Epithelial cell of proximal tubule (primary cell): ENCODE measurements around the gene RBPJ. TPM values are rescaled to one million over a fixed set of nuclear protein-coding genes. Genes with fewer than 3 reads are reported as not detected.
"Not testable (repeated sequence)": the region's sequence is repeated elsewhere in the genome, so short reads cannot be mapped to it uniquely, and the experiment has no call there.

Experiments used
- DNase-seq: peaks from one replicate; pipeline ENCODE4 v3.0.0-alpha.2; 2011; ENCODE audit warnings: low read depth
- H3K4me3 ChIP-seq: 2 replicates; pipeline ENCODE4 v1.5.1; 2011; ENCODE audit warnings: low read depth, mild to moderate bottlenecking, low read length
- CTCF ChIP-seq: conservative IDR thresholded peaks from 2 replicates; pipeline ENCODE4 v1.5.1; 2012; ENCODE audit warnings: low read depth, mild to moderate bottlenecking, low read length
- total RNA-seq: library from RNA; depleted of rRNA; stranded (reverse); fragments of >200 nt; gene quantifications from 2 replicates; pipeline ENCODE4 v1.2.3, GENCODE V29; 2015

Gene RBPJ
- total RNA-seq, 1 donor from 2014 or later: 76.0 TPM

- no peak for TF ChIP-seq CTCF
- H3K4me3 ChIP-seq: no peak overlapping the region
- DNase-seq: no peak
These were observed 63.7 kb downstream of the RBPJ start for GRCh38 chr4:26384380-26385057.

GRCh38 chr4:26385690-26386089 is 64.9 kb downstream of the RBPJ start:
- no peak for TF ChIP-seq CTCF
- H3K4me3 ChIP-seq: no peak overlapping the region
- DNase-seq: no peak

GRCh38 chr4:26386386-26386785 is 65.6 kb downstream of the RBPJ start:
- DNase-seq: no peak
- no peak overlapping the region for H3K4me3 ChIP-seq
- no peak for TF ChIP-seq CTCF

- H3K4me3 ChIP-seq: no peak overlapping the region
- TF ChIP-seq CTCF: no peak
- no peak for DNase-seq
These were observed 67.9 kb downstream of the RBPJ start for GRCh38 chr4:26388671-26389070.

- H3K4me3 ChIP-seq: no peak overlapping the region
- DNase-seq: no peak
- no peak for TF ChIP-seq CTCF
These were observed 76.3 kb downstream of the RBPJ start for GRCh38 chr4:26397086-26397485.

- TF ChIP-seq CTCF: no peak
- DNase-seq: no peak
- H3K4me3 ChIP-seq: no peak overlapping the region
These were observed 79.3 kb downstream of the RBPJ start for GRCh38 chr4:26400132-26400531.

- not testable (repeated sequence) for DNase-seq
These were observed 81.2 kb downstream of the RBPJ start for GRCh38 chr4:26402017-26402416.

GRCh38 chr4:26402458-26402857 is 81.6 kb downstream of the RBPJ start:
- TF ChIP-seq CTCF: no peak

More at GRCh38 chr4:26402017-26402416, 81.2 kb downstream of the RBPJ start:
- not testable (repeated sequence) for H3K4me3 ChIP-seq

More at GRCh38 chr4:26402458-26402857, 81.6 kb downstream of the RBPJ start:
- H3K4me3 ChIP-seq: no peak overlapping the region
- no peak for DNase-seq
